SU-DHL-6 (cell line): ENCODE results near the gene GGT1.
"Not testable (repeated sequence)": the region's sequence is repeated elsewhere in the genome, so short reads cannot be mapped to it uniquely, and the experiment has no call there.

ENCODE experiments used
- H2AFZ ChIP-seq: fragments of 200-600 bp; sonication (generic); 2 replicates; pipeline ENCODE4 v1.6.1; 2014; ENCODE audit warnings: low read depth, mild to moderate bottlenecking, moderate library complexity, mixed read lengths, antibody characterized with exemption, low read length; ENCODE audit not compliant: severe bottlenecking
- H3F3A ChIP-seq: fragments of 200-600 bp; shearing (Covaris generic); 2 replicates; pipeline ENCODE4 v1.6.0; 2016; ENCODE audit warnings: antibody characterized with exemption, mild to moderate bottlenecking; ENCODE audit not compliant: insufficient read depth
- H3K27ac ChIP-seq: fragments of 200-600 bp; sonication (generic); 2 replicates; pipeline ENCODE4 v1.5.1; 2016; ENCODE audit warnings: low read depth, mild to moderate bottlenecking, low read length, moderate library complexity, mixed read lengths
- H3K27me3 ChIP-seq: fragments of 200-600 bp; sonication (generic), shearing (Covaris generic); 2 replicates; pipeline ENCODE4 v1.6.0; 2014; ENCODE audit warnings: mild to moderate bottlenecking, low read length
- H3K36me3 ChIP-seq: fragments of 200-600 bp; sonication (generic); 2 replicates; pipeline ENCODE4 v1.6.1; 2014; ENCODE audit warnings: mild to moderate bottlenecking, low read length, mixed read lengths
- H3K4me2 ChIP-seq: fragments of 300-600, 200-600 bp; shearing (Covaris generic), sonication (generic); 2 replicates; pipeline ENCODE4 v1.6.0; 2014; ENCODE audit warnings: low read length, low read depth, mild to moderate bottlenecking; ENCODE audit not compliant: poor library complexity, severe bottlenecking
- H3K4me3 ChIP-seq: fragments of 200-600 bp; sonication (generic); 2 replicates; pipeline ENCODE4 v1.5.1; 2014; ENCODE audit warnings: antibody characterized with exemption, low read length, mild to moderate bottlenecking, mixed read lengths; ENCODE audit not compliant: insufficient read depth, poor library complexity, severe bottlenecking
- H3K79me2 ChIP-seq: fragments of 200-600 bp; sonication (generic); 2 replicates; pipeline ENCODE4 v1.6.1; 2014; ENCODE audit warnings: mild to moderate bottlenecking, low read length, moderate library complexity; ENCODE audit not compliant: insufficient read depth
- H3K9ac ChIP-seq: fragments of 200-600 bp; sonication (generic); 2 replicates; pipeline ENCODE4 v1.7.0; 2014; ENCODE audit warnings: mild to moderate bottlenecking, low read length
- H3K9me2 ChIP-seq: fragments of 200-600 bp; sonication (generic); replicated peaks from 2 replicates; pipeline ENCODE4 v1.6.1; 2014; ENCODE audit warnings: low read length; ENCODE audit not compliant: insufficient read depth
- H3K9me3 ChIP-seq: fragments of 200-600 bp; sonication (generic); 2 replicates; pipeline ENCODE4 v1.6.1; 2014; ENCODE audit warnings: low read length, mixed read lengths; ENCODE audit not compliant: insufficient read depth
- H4K20me1 ChIP-seq: fragments of 200-600 bp; sonication (generic); 2 replicates; pipeline ENCODE4 v1.6.1; 2014; ENCODE audit warnings: low read depth, mild to moderate bottlenecking, antibody characterized with exemption, low read length, moderate library complexity, mixed read lengths
- EZH2phosphoT487 ChIP-seq: fragments of 200-600 bp; sonication (generic), shearing (Covaris generic); conservative IDR thresholded peaks from 2 replicates; pipeline ENCODE4 v1.6.1; 2018; ENCODE audit warnings: mild to moderate bottlenecking, antibody characterized with exemption, low read length, moderate library complexity, mixed read lengths
- TF ChIP-seq, protein P1 (sequence below): fragments of 200-600 bp; sonication (generic); IDR thresholded peaks from one replicate; pipeline ENCODE4 v1.5.1; 2017; ENCODE audit warnings: antibody characterized with exemption, mild to moderate bottlenecking, low read length, moderate library complexity; ENCODE audit not compliant: insufficient read depth, poor library complexity, severe bottlenecking

The GGT1 gene

GRCh38 chr22:24602847-24603769 is at the start of gene GGT1:
Gene GGT1, plus strand, starts transcription at chr22:24603193. Its CDS starts 7,889 bp downstream, at chr22:24611082.
- H3K27me3 ChIP-seq, H3K79me2 ChIP-seq, H4K20me1 ChIP-seq, H3K9me3 ChIP-seq, H2AFZ ChIP-seq, H3K4me3 ChIP-seq, H3F3A ChIP-seq, H3K4me2 ChIP-seq, H3K9ac ChIP-seq, H3K9me2 ChIP-seq, H3K36me3 ChIP-seq, H3K27ac ChIP-seq: not testable (repeated sequence)

- Histone ChIP-seq H3F3A (no peaks in the 10 kb centered on the region), H3K9me3 (no peaks in the 10 kb centered on the region), H3K27ac (no peak overlapping the region; the same call in 1 of the 2 replicates), H4K20me1 (peaks cover 5% of the 10 kb centered on the region; the same call in 1 of the 2 replicates), H3K4me3 (peak overlapping the region; percentile 71), H3K4me2 (peak overlapping the region; percentile 68), H3K36me3 (peaks cover 13% of the 10 kb centered on the region), H2AFZ (no peak overlapping the region), H3K27me3 (no peaks in the 10 kb centered on the region), H3K79me2 (peaks cover 85% of the 10 kb centered on the region), H3K9ac (peak overlapping the region; percentile 99), H3K9me2 (no peaks in the 10 kb centered on the region)
- TF ChIP-seq, protein P1, sequence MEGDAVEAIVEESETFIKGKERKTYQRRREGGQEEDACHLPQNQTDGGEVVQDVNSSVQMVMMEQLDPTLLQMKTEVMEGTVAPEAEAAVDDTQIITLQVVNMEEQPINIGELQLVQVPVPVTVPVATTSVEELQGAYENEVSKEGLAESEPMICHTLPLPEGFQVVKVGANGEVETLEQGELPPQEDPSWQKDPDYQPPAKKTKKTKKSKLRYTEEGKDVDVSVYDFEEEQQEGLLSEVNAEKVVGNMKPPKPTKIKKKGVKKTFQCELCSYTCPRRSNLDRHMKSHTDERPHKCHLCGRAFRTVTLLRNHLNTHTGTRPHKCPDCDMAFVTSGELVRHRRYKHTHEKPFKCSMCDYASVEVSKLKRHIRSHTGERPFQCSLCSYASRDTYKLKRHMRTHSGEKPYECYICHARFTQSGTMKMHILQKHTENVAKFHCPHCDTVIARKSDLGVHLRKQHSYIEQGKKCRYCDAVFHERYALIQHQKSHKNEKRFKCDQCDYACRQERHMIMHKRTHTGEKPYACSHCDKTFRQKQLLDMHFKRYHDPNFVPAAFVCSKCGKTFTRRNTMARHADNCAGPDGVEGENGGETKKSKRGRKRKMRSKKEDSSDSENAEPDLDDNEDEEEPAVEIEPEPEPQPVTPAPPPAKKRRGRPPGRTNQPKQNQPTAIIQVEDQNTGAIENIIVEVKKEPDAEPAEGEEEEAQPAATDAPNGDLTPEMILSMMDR, result no peak
- TF ChIP-seq EZH2phosphoT487, result no peak
Observed at GRCh38 chr22:24553597-24554312, 49.2 kb upstream of the GGT1 start.

DNA sequence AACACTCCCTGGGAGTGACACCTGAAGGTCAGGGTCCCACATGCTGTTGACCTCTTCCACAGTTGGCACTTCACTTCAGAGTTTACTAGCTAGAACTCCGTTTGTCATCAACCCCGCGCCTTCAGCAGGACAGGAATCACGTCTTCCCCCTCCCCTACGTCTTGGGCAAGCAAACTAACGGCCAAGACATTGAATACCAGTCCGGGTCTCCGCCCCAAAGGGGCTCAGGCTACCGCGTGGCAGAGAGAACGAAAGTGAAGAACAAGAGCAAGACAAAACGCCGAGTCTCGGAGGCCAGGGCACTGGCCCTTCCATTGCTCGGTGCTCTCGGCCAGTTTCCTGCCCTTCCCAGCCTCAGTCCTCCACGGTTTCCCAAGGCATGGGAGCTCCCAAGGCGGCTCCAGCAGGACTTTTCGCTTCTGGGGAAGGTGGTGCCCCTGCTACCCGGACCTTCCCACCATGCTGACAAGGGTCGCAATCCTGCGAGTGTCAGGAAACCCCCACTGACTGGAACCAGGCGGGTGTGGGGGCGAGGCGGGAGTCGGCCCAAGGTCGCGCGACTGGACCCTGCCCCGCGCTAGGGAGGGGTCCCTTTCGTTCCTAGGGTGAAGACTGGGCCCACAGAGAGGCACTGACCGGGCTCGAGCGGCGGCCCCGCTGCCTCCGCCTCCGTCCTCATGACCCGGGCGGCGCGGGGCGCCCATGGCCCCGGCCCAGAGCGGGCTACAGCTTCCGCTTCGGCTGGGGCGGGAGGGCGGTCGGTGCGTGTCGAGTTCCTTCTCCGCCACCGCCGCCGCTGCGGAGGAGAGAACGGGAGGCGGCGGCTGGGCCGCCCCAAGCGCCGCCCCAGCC is 48.5 kb upstream of the GGT1 start, which contains the start of gene GUCD1:
GUCD1 (minus strand) TSS at position 826 of the 852 bp plus-strand sequence; CDS start at position 679, 147 bp downstream.
- Histone ChIP-seq H3K27ac (peak within 1 kb of the TSS; percentile 89), H3K4me2 (peak within 1 kb of the TSS; percentile 100), H3K27me3 (no peaks in the 10 kb centered on the region), H3K79me2 (peaks cover 88% of the 10 kb centered on the region), H4K20me1 (peaks cover 5% of the 10 kb centered on the region; the same call in 1 of the 2 replicates), H3K9ac (peak within 1 kb of the TSS; percentile 99), H3K9me2 (no peaks in the 10 kb centered on the region), H3K9me3 (no peaks in the 10 kb centered on the region), H3F3A (no peaks in the 10 kb centered on the region), H2AFZ (peak within 1 kb of the TSS; percentile 96), H3K4me3 (peak within 1 kb of the TSS; percentile 97), H3K36me3 (peaks cover 17% of the 10 kb centered on the region)
- TF ChIP-seq, protein P1, result no peak
- TF ChIP-seq EZH2phosphoT487, result no peak
